OCI-LY3 (cell line): Measurements from ENCODE around the gene CHIT1.

Experiments used
- H2AFZ ChIP-seq: fragments of 200-600, 300-600 bp; shearing (Covaris generic); 2 replicates; pipeline ENCODE4 v1.6.0; 2014; ENCODE audit warnings: antibody characterized with exemption, low read depth, low read length
- H3K27ac ChIP-seq: fragments of 200-600, 300-600 bp; sonication (generic); 2 replicates; pipeline ENCODE4 v1.5.1; 2014; ENCODE audit warnings: mild to moderate bottlenecking, low read length, moderate library complexity, mixed read lengths
- H3K27me3 ChIP-seq: fragments of 200-600, 300-600 bp; sonication (generic); 2 replicates; pipeline ENCODE4 v1.6.1; 2014; ENCODE audit warnings: low read depth, low read length, mixed read lengths
- H3K36me3 ChIP-seq: fragments of 200-600, 300-600 bp; sonication (generic); replicated peaks from 2 replicates; pipeline ENCODE3; 2014; ENCODE audit warnings: low read depth, low read length, mixed read lengths
- H3K4me1 ChIP-seq: fragments of 300-600, 200-600 bp; sonication (generic); 2 replicates; pipeline ENCODE4 v1.6.1; 2014; ENCODE audit warnings: low read length, mixed read lengths
- H3K4me2 ChIP-seq: fragments of 200-600, 300-600 bp; sonication (generic); 2 replicates; pipeline ENCODE4 v1.6.1; 2014; ENCODE audit warnings: low read length, mixed read lengths
- H3K4me3 ChIP-seq: fragments of 300-600, 200-600 bp; sonication (generic); 2 replicates; pipeline ENCODE4 v1.5.1; 2014; ENCODE audit warnings: antibody characterized with exemption, mild to moderate bottlenecking, low read length, moderate library complexity
- H3K79me2 ChIP-seq: fragments of 300-600, 200-600 bp; shearing (Covaris generic); 2 replicates; pipeline ENCODE4 v1.6.1; 2014; ENCODE audit warnings: mild to moderate bottlenecking, low read length, mixed read lengths
- H3K9ac ChIP-seq: fragments of 300-600, 200-600 bp; shearing (Covaris generic); 2 replicates; pipeline ENCODE4 v1.6.0; 2014; ENCODE audit warnings: mild to moderate bottlenecking, low read length, moderate library complexity
- H3K9me3 ChIP-seq: fragments of 200-600, 300-600 bp; shearing (Covaris generic); 2 replicates; pipeline ENCODE4 v1.6.1; 2014; ENCODE audit warnings: low read length, mixed read lengths; ENCODE audit not compliant: insufficient read depth
- H4K20me1 ChIP-seq: fragments of 200-600, 300-600 bp; sonication (generic); 2 replicates; pipeline ENCODE4 v1.6.1; 2016; ENCODE audit warnings: low read length, mixed read lengths; ENCODE audit not compliant: insufficient read depth
- CTCF ChIP-seq: fragments of 200-600, 300-600 bp; sonication (generic); IDR thresholded peaks from 2 replicates; pipeline ENCODE4 v1.5.1; 2014; ENCODE audit warnings: antibody characterized with exemption, low read length, low read depth
- EZH2phosphoT487 ChIP-seq: fragments of 200-600 bp; shearing (Covaris generic); IDR thresholded peaks from 2 replicates; pipeline ENCODE4 v1.6.1; 2018; ENCODE audit warnings: antibody characterized with exemption, mixed run types, low read depth

CHIT1 gene

GRCh38 chr1:203273869-203274602 is 44.6 kb upstream of the CHIT1 start:
- H4K20me1 ChIP-seq: no peaks in the 10 kb centered on the region
- no peaks in the 10 kb centered on the region for H3K9me3 ChIP-seq
- peak overlapping the region; percentile 75 for H3K27ac ChIP-seq
- TF ChIP-seq EZH2phosphoT487 (no peak), CTCF (no peak)
- peaks cover 52% of the 10 kb centered on the region for H3K4me1 ChIP-seq
- H3K27me3 ChIP-seq: no peaks in the 10 kb centered on the region
- no peaks in the 10 kb centered on the region for H3K36me3 ChIP-seq
- peaks cover 4% of the 10 kb centered on the region; the same call in 1 of the 2 replicates for H3K79me2 ChIP-seq
- peak overlapping the region; percentile 24; the same call in 1 of the 2 replicates for H2AFZ ChIP-seq
- H3K4me2 ChIP-seq: peak overlapping the region; percentile 100
- peak overlapping the region; percentile 88 for H3K9ac ChIP-seq
- peak overlapping the region; percentile 86 for H3K4me3 ChIP-seq

GRCh38 chr1:203273206-203273868 is 43.9 kb upstream of the CHIT1 start:
- peak overlapping the region; percentile 75 for H3K27ac ChIP-seq
- H3K4me1 ChIP-seq: peaks cover 53% of the 10 kb centered on the region
- no peaks in the 10 kb centered on the region for H3K9me3 ChIP-seq
- H3K4me2 ChIP-seq: peak overlapping the region; percentile 100
- no peaks in the 10 kb centered on the region for H3K27me3 ChIP-seq
- H3K4me3 ChIP-seq: peak overlapping the region; percentile 86
- no peaks in the 10 kb centered on the region for H3K36me3 ChIP-seq
- peak overlapping the region; percentile 88 for H3K9ac ChIP-seq
- H3K79me2 ChIP-seq: peaks cover 4% of the 10 kb centered on the region; the same call in 1 of the 2 replicates
- no peak for TF ChIP-seq EZH2phosphoT487
- peak; percentile 98 for TF ChIP-seq CTCF
- peak overlapping the region; percentile 24; the same call in 1 of the 2 replicates for H2AFZ ChIP-seq
- no peaks in the 10 kb centered on the region for H4K20me1 ChIP-seq

GRCh38 chr1:203272633-203273205 is 43.2 kb upstream of the CHIT1 start:
- Histone ChIP-seq H3K9ac (peak overlapping the region; percentile 88), H3K79me2 (peaks cover 4% of the 10 kb centered on the region; the same call in 1 of the 2 replicates), H3K27ac (no peak overlapping the region), H3K27me3 (no peaks in the 10 kb centered on the region), H3K36me3 (no peaks in the 10 kb centered on the region), H3K4me1 (peaks cover 50% of the 10 kb centered on the region), H3K4me3 (peak overlapping the region; percentile 86), H4K20me1 (no peaks in the 10 kb centered on the region), H3K4me2 (peak overlapping the region; percentile 100), H2AFZ (no peak overlapping the region), H3K9me3 (no peaks in the 10 kb centered on the region)
- TF ChIP-seq CTCF (no peak), EZH2phosphoT487 (no peak)
